ENCODE data around the gene CPNE1. TPM values are rescaled to one million over a fixed set of nuclear protein-coding genes. Genes with fewer than 3 reads are reported as not detected.
A peak's percentile ranks its signal among the peaks of the same experiment; 100 is the strongest.

CPNE1 gene
- total RNA-seq, 1 experiment from 2014 or later: 216 TPM

GRCh38 chr20:35618263-35619131 lies 46.2 kb downstream of the CPNE1 start:
- H3K9ac ChIP-seq (ENCODE audit: low read length): peak overlapping the region; percentile 66

DNA sequence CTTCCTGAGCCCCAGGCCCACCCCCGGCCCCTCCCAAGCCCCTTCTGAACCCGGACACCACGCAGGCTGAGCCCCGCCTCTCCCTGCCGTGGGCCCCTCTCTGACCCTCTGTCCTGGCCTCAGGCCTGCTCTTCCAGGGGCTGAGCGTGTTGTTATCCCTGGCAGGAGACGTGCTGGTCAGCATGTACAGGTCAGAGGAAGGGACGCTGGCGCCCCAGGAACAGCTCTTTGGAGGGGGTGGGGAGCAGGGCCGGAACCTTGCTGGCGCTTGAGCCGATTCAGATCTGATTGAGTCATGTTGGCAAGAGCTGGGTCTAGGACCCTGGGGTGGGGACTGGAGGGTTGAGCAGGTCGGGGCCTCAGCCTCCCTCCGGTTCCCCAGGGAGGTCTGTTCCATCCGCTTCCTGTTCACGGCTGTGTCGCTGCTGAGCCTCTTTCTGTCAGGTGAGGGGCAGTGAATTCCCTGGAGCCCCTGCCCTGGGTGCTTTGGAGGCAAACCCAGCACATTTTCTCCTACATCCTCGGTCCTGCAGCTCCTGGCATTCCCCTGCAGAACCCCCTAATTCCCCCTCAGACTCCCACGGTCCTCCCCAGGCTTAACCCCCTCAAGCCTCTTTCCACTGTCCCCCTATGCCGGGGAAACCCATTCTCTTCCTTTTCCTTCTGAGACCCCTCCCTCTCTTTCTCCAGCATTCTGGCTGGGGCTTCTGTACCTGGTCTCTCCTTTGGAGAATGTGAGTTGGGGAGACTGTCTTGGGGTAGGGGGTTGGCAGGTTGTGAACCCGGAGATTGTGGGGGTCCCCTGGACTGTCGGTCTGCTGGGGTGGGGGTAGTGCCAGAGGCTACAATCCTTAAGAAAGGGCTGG lies 47.1 kb downstream of the CPNE1 start:
- H3K36me3 ChIP-seq (ENCODE audit: insufficient read depth, low read length): no peaks in the 10 kb centered on the region
- no peak overlapping the region for H3K27ac ChIP-seq (ENCODE audit: low read length)
- H3K9me2 ChIP-seq (replicated peaks; ENCODE audit: insufficient read depth, low read length): no peaks in the 10 kb centered on the region
- no peaks in the 10 kb centered on the region for H3K27me3 ChIP-seq (ENCODE audit: low read length)
- peak overlapping the region; percentile 66 for H3K9ac ChIP-seq (ENCODE audit: low read length)
- H3K9me3 ChIP-seq (ENCODE audit: low read length): no peaks in the 10 kb centered on the region
- H3K4me3 ChIP-seq (ENCODE audit: low read length): peak overlapping the region; percentile 74
- H3K4me2 ChIP-seq (ENCODE audit: low read depth, low read length, poor library complexity, severe bottlenecking): peak overlapping the region; percentile 90
- no peaks in the 10 kb centered on the region for H4K20me1 ChIP-seq (ENCODE audit: insufficient read depth, low read depth, low read length)
- peaks cover 49% of the 10 kb centered on the region for H3K4me1 ChIP-seq (ENCODE audit: low read length)
- H2AFZ ChIP-seq (ENCODE audit: low read length): no peak overlapping the region; the same call in 1 of the 2 replicates
- DNase-seq: peak; percentile 87
- H3K79me2 ChIP-seq (ENCODE audit: low read length): no peaks in the 10 kb centered on the region

More at GRCh38 chr20:35618263-35619131, 46.2 kb downstream of the CPNE1 start:
- H3K4me3 ChIP-seq (ENCODE audit: low read length): peak overlapping the region; percentile 74
- H3K79me2 ChIP-seq (ENCODE audit: low read length): no peaks in the 10 kb centered on the region
- no peaks in the 10 kb centered on the region for H4K20me1 ChIP-seq (ENCODE audit: insufficient read depth, low read depth, low read length)
- 0 out of 2 replicates have a peak overlapping the region, but pooled peaks have one; percentile 27 for H2AFZ ChIP-seq (ENCODE audit: low read length)
- peaks cover 49% of the 10 kb centered on the region for H3K4me1 ChIP-seq (ENCODE audit: low read length)
- peak overlapping the region; percentile 90 for H3K4me2 ChIP-seq (ENCODE audit: low read depth, low read length, poor library complexity, severe bottlenecking)
- H3K27ac ChIP-seq (ENCODE audit: low read length): no peak overlapping the region
- H3K36me3 ChIP-seq (ENCODE audit: insufficient read depth, low read length): no peaks in the 10 kb centered on the region
- H3K9me2 ChIP-seq (replicated peaks; ENCODE audit: insufficient read depth, low read length): no peaks in the 10 kb centered on the region
- H3K27me3 ChIP-seq (ENCODE audit: low read length): no peaks in the 10 kb centered on the region
- DNase-seq: peak; percentile 56
- no peaks in the 10 kb centered on the region for H3K9me3 ChIP-seq (ENCODE audit: low read length)

GRCh38 chr20:35616465-35617396 lies 48.0 kb downstream of the CPNE1 start:
- Histone ChIP-seq H3K9me2 (replicated peaks; ENCODE audit: insufficient read depth, low read length) (no peaks in the 10 kb centered on the region), H3K9me3 (ENCODE audit: low read length) (no peaks in the 10 kb centered on the region), H3K27ac (ENCODE audit: low read length) (no peak overlapping the region), H3K4me1 (ENCODE audit: low read length) (peaks cover 49% of the 10 kb centered on the region), H3K27me3 (ENCODE audit: low read length) (no peaks in the 10 kb centered on the region), H3K4me3 (ENCODE audit: low read length) (peak overlapping the region; percentile 74), H3K79me2 (ENCODE audit: low read length) (no peaks in the 10 kb centered on the region), H3K4me2 (ENCODE audit: low read depth, low read length, poor library complexity, severe bottlenecking) (peak overlapping the region; percentile 90), H3K36me3 (ENCODE audit: insufficient read depth, low read length) (no peaks in the 10 kb centered on the region), H4K20me1 (ENCODE audit: insufficient read depth, low read depth, low read length) (no peaks in the 10 kb centered on the region), H2AFZ (ENCODE audit: low read length) (no peak overlapping the region; the same call in 1 of the 2 replicates), H3K9ac (ENCODE audit: low read length) (peak overlapping the region; percentile 66)
- peak; percentile 71 for DNase-seq

DNA sequence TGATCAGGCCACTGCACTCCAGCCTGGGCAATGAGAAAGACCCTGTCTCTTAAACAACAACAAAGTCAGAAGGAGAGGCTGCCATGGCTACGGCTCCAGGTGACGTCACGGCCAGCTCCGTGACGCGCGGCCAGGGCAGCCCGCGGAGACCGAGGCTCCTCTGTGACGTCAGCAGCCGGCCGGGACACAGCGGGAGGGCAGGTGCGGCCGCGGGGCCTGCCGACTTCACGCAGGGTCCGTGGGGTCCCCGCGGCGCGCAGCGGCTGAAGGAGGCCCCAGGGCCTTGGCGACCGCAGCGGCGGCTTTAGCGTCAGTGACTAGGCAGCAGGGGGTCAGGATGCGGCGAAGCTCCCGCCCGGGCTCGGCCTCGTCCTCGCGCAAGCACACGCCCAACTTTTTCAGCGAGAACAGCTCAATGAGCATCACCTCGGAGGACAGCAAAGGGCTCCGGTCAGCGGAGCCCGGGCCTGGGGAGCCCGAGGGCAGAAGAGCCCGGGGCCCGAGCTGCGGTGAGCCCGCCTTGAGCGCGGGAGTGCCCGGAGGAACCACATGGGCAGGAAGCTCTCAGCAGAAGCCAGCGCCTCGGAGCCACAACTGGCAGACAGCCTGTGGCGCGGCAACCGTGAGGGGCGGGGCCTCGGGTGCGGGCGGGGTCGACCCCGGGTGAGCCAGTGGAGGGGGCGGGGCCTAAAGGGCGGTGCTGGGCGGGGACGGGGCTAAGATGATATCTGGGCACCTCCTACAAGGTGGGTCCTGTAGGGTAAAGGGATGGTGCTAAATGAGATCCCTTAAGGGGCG lies 48.8 kb downstream of the CPNE1 start, which contains the start of gene SPAG4:
TSS of gene SPAG4 (plus strand) at position 163 of the 798 bp plus-strand sequence. CDS start at position 338, 175 bp downstream.
- Histone ChIP-seq H3K27me3 (ENCODE audit: low read length) (no peaks in the 10 kb centered on the region), H3K4me3 (ENCODE audit: low read length) (peak within 1 kb of the TSS; percentile 74), H2AFZ (ENCODE audit: low read length) (peak within 1 kb of the TSS; percentile 96), H3K9me2 (replicated peaks; ENCODE audit: insufficient read depth, low read length) (no peaks in the 10 kb centered on the region), H3K9me3 (ENCODE audit: low read length) (no peaks in the 10 kb centered on the region), H3K36me3 (ENCODE audit: insufficient read depth, low read length) (no peaks in the 10 kb centered on the region), H3K4me1 (ENCODE audit: low read length) (peaks cover 54% of the 10 kb centered on the region), H3K9ac (ENCODE audit: low read length) (peak within 1 kb of the TSS; percentile 78), H4K20me1 (ENCODE audit: insufficient read depth, low read depth, low read length) (no peaks in the 10 kb centered on the region), H3K27ac (ENCODE audit: low read length) (peak within 1 kb of the TSS; percentile 72), H3K79me2 (ENCODE audit: low read length) (no peaks in the 10 kb centered on the region), H3K4me2 (ENCODE audit: low read depth, low read length, poor library complexity, severe bottlenecking) (peak within 1 kb of the TSS; percentile 90)
- peak; percentile 100 for DNase-seq

DNA sequence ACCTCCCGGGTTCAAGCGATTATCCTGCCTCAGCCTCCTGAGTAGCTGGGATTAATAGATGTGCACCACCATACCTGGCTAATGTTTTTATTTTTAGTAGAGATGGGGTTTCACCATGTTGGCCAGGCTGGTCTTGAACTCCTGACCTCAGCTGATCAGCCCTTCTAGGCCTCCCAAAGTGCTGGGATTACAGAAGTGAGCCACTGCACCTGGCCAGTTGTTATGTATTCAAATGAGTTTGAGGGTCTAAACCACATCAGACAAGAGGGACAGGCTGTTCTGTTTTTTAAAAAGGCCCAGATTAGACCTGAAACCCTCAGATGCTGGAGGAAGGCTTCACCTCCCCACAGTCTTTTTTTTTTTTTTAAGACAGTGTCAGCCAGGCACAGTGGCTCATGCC lies 53.2 kb downstream of the CPNE1 start:
- Histone ChIP-seq H3K79me2 (ENCODE audit: low read length) (no peaks in the 10 kb centered on the region), H3K27ac (ENCODE audit: low read length) (no peak overlapping the region), H2AFZ (ENCODE audit: low read length) (no peak overlapping the region), H3K36me3 (ENCODE audit: insufficient read depth, low read length) (no peaks in the 10 kb centered on the region), H3K9me3 (ENCODE audit: low read length) (no peaks in the 10 kb centered on the region), H3K4me2 (ENCODE audit: low read depth, low read length, poor library complexity, severe bottlenecking) (no peak overlapping the region), H3K9ac (ENCODE audit: low read length) (no peak overlapping the region), H3K9me2 (replicated peaks; ENCODE audit: insufficient read depth, low read length) (no peaks in the 10 kb centered on the region), H3K27me3 (ENCODE audit: low read length) (no peaks in the 10 kb centered on the region), H3K4me3 (ENCODE audit: low read length) (no peak overlapping the region), H4K20me1 (ENCODE audit: insufficient read depth, low read depth, low read length) (no peaks in the 10 kb centered on the region), H3K4me1 (ENCODE audit: low read length) (peaks cover 15% of the 10 kb centered on the region)
- DNase-seq: no peak

DNA sequence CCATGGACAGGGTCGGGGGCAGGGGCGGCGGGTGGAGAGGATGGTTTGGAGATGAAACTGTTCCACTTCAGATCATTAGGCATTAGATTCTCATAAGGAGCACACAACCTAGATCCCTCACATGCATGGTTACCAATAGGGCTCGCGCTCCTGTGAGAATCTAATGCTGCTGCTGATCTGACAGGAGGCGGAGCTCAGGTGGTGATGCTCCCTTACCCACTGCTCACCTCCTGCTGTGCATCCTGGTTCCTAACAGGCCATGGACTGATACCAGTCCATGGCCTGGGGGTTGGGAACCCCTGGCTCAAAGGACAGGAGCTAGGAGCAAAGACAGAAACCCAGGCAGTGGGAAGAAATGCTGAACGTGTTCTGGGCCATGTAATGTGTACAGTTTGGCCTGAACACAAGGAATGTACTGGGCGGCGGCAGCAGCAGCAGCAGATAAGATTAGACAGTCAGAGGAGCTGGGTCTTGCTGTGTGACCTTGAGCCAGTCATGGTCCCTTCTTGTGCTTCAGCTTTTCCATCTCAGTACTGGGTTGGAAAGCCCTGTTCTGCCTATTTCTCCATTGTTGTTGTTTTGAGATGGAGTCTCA lies 53.8 kb downstream of the CPNE1 start:
- Histone ChIP-seq H3K4me2 (ENCODE audit: low read depth, low read length, poor library complexity, severe bottlenecking) (no peak overlapping the region), H3K27me3 (ENCODE audit: low read length) (no peaks in the 10 kb centered on the region), H3K36me3 (ENCODE audit: insufficient read depth, low read length) (no peaks in the 10 kb centered on the region), H2AFZ (ENCODE audit: low read length) (no peak overlapping the region), H3K4me3 (ENCODE audit: low read length) (no peak overlapping the region), H3K4me1 (ENCODE audit: low read length) (peaks cover 13% of the 10 kb centered on the region), H3K79me2 (ENCODE audit: low read length) (no peaks in the 10 kb centered on the region), H4K20me1 (ENCODE audit: insufficient read depth, low read depth, low read length) (no peaks in the 10 kb centered on the region), H3K27ac (ENCODE audit: low read length) (no peak overlapping the region), H3K9me2 (replicated peaks; ENCODE audit: insufficient read depth, low read length) (no peaks in the 10 kb centered on the region), H3K9ac (ENCODE audit: low read length) (no peak overlapping the region), H3K9me3 (ENCODE audit: low read length) (no peaks in the 10 kb centered on the region)
- DNase-seq: no peak
